SK-N-SH (cell line): ENCODE measurements around the gene TAS2R31. TPM values are rescaled to one million over a fixed set of nuclear protein-coding genes. Genes with fewer than 3 reads are reported as not detected.

Source experiments
- CTCF ChIA-PET: fragments of 300-600, 350-600 bp; formaldehyde crosslinking; extraction: SDS; loops from one replicate; lab custom pipeline; 2021; lab: Yijun Ruan, JAX
- POLR2A ChIA-PET: fragments of 350-600 bp; sonication (Branson Sonifier 250); formaldehyde crosslinking; extraction: SDS; loops from one replicate; lab custom pipeline; 2020; ENCODE audit warnings: antibody characterized with exemption, inconsistent platforms; lab: Yijun Ruan, JAX
- DNase-seq: peaks from one replicate; pipeline ENCODE4 v3.0.0; 2012
- H2AFZ ChIP-seq: fragments of 200-600 bp; sonication (generic); 2 replicates; pipeline ENCODE4 v1.8.1; 2016; ENCODE audit warnings: antibody characterized with exemption, mild to moderate bottlenecking, low read depth
- H3F3A ChIP-seq: fragments of 200-600 bp; sonication (generic); replicated peaks from 2 replicates; pipeline ENCODE3; 2016; ENCODE audit warnings: antibody characterized with exemption, mild to moderate bottlenecking; ENCODE audit not compliant: insufficient read depth
- H3K27ac ChIP-seq, 2 experiments: fragments of 200-500 bp in 1 of 2; fragments of 200-600 bp in 1 of 2; sonication (Bioruptor generic) in 1 of 2; sonication (generic), shearing (Covaris generic) in 1 of 2; 2 replicates each; pipeline versions ENCODE4 v1.5.1 to v1.6.1; 2014 to 2016; ENCODE audit warnings: low read depth in 2 of 2, inconsistent platforms in 1 of 2, low read length in 1 of 2, mild to moderate bottlenecking in 1 of 2, mixed read lengths in 1 of 2
- H3K27me3 ChIP-seq: fragments of 200-600 bp; sonication (generic), shearing (Covaris generic); 2 replicates; pipeline ENCODE4 v1.6.1; 2016; ENCODE audit warnings: mixed run types; ENCODE audit not compliant: insufficient read depth
- H3K36me3 ChIP-seq, 2 experiments: fragments of 200-500 bp in 1 of 2; fragments of 200-600 bp in 1 of 2; sonication (Bioruptor generic) in 1 of 2; sonication (generic) in 1 of 2; replicated peaks in 1 of 2; 2 replicates each; pipeline versions ENCODE3 to v1.5.1; 2014 to 2016; ENCODE audit warnings: low read length in 1 of 2, mild to moderate bottlenecking in 1 of 2; ENCODE audit not compliant: insufficient read depth in 2 of 2, control insufficient read depth in 1 of 2
- H3K4me1 ChIP-seq, 2 experiments: fragments of 200-500 bp in 1 of 2; fragments of 200-600 bp in 1 of 2; sonication (Bioruptor generic) in 1 of 2; sonication (generic), shearing (Covaris generic) in 1 of 2; 2 replicates each; pipeline versions ENCODE4 v1.5.1 to v1.6.1; 2014 to 2016; ENCODE audit warnings: low read depth in 1 of 2, low read length in 1 of 2, mixed run types in 1 of 2; ENCODE audit not compliant: insufficient read depth in 2 of 2, control insufficient read depth in 1 of 2
- H3K4me2 ChIP-seq: fragments of 200-600 bp; sonication (generic), shearing (Covaris generic); 2 replicates; pipeline ENCODE4 v1.6.1; 2017; ENCODE audit warnings: mixed run types
- H3K4me3 ChIP-seq, 2 experiments: fragments of 200-500 bp in 1 of 2; fragments of 200-600 bp in 1 of 2; sonication (Bioruptor generic) in 1 of 2; sonication (generic), shearing (Covaris generic) in 1 of 2; 2 replicates each; pipeline versions ENCODE4 v1.5.1 to v1.8.1; 2014 to 2016; ENCODE audit warnings: low read depth in 2 of 2, inconsistent platforms in 1 of 2, low read length in 1 of 2, mild to moderate bottlenecking in 1 of 2, mixed read lengths in 1 of 2, moderate library complexity in 1 of 2
- H3K79me2 ChIP-seq: fragments of 200-600 bp; sonication (generic); 2 replicates; pipeline ENCODE4 v1.8.1; 2017; ENCODE audit warnings: mild to moderate bottlenecking; ENCODE audit not compliant: insufficient read depth
- H3K9ac ChIP-seq: fragments of 200-600 bp; sonication (generic); 2 replicates; pipeline ENCODE4 v1.6.1; 2017; ENCODE audit warnings: mixed run types
- H3K9me2 ChIP-seq: fragments of 200-600 bp; sonication (generic); 2 replicates; pipeline ENCODE4 v1.6.1; 2017; ENCODE audit warnings: mixed run types
- H3K9me3 ChIP-seq: fragments of 200-600 bp; sonication (generic); 2 replicates; pipeline ENCODE4 v1.6.1; 2017; ENCODE audit warnings: mixed run types, mild to moderate bottlenecking, moderate library complexity
- H4K20me1 ChIP-seq: fragments of 200-600 bp; sonication (generic); 2 replicates; pipeline ENCODE4 v1.6.1; 2017; ENCODE audit warnings: mild to moderate bottlenecking, mixed run types; ENCODE audit not compliant: insufficient read depth
- CHD2 ChIP-seq: fragments of 150-350 bp; IDR thresholded peaks from 2 replicates; pipeline ENCODE4 v1.6.1; 2018; ENCODE audit warnings: low read length; ENCODE audit not compliant: partially characterized antibody
- ELF1 ChIP-seq: IDR thresholded peaks from 2 replicates; pipeline ENCODE4 v1.4.0; 2012
- EP300 ChIP-seq, 2 experiments: IDR thresholded peaks; 2 replicates each; pipeline versions ENCODE4 v1.4.0 to v1.6.1; 2012; ENCODE audit warnings: borderline replicate concordance in 1 of 2, low read depth in 1 of 2, low read length in 1 of 2
- EZH2phosphoT487 ChIP-seq: fragments of 200-600 bp; sonication (generic); IDR thresholded peaks from 2 replicates; pipeline ENCODE4 v1.6.1; 2017; ENCODE audit warnings: low read depth, mixed run types, mild to moderate bottlenecking, antibody characterized with exemption, moderate library complexity, borderline replicate concordance
- FOSL2 ChIP-seq: IDR thresholded peaks from 2 replicates; pipeline ENCODE4 v1.4.0; 2012; ENCODE audit warnings: low read depth, mild to moderate bottlenecking, moderate library complexity, borderline replicate concordance
- FOXJ3 ChIP-seq: sonication (generic); formaldehyde crosslinking; IDR thresholded peaks from 2 replicates; pipeline ENCODE4 v1.5.1; 2020; ENCODE audit warnings: mild to moderate bottlenecking, missing genetic modification reagents
- FOXM1 ChIP-seq: IDR thresholded peaks from 2 replicates; pipeline ENCODE4 v1.4.0; 2012; ENCODE audit warnings: low read depth, mild to moderate bottlenecking
- GABPA ChIP-seq: IDR thresholded peaks from 2 replicates; pipeline ENCODE4 v1.4.0; 2012; ENCODE audit warnings: low read depth, mild to moderate bottlenecking
- GATA2 ChIP-seq: sonication (generic); formaldehyde crosslinking; IDR thresholded peaks from 2 replicates; pipeline ENCODE4 v1.5.0; 2020; ENCODE audit warnings: mild to moderate bottlenecking, missing genetic modification reagents
- JUND ChIP-seq: IDR thresholded peaks from 2 replicates; pipeline ENCODE4 v1.4.0; 2012
- MXI1 ChIP-seq: IDR thresholded peaks from 2 replicates; pipeline ENCODE4 v1.6.1; 2012; ENCODE audit warnings: mild to moderate bottlenecking, low read depth, low read length, improper control_type of control experiment
- NFIC ChIP-seq: IDR thresholded peaks from 2 replicates; pipeline ENCODE4 v1.4.0; 2012; ENCODE audit warnings: borderline replicate concordance
- NRF1 ChIP-seq: IDR thresholded peaks from 2 replicates; pipeline ENCODE4 v1.6.1; 2012; ENCODE audit warnings: low read depth, mild to moderate bottlenecking, low read length
- RXRA ChIP-seq: IDR thresholded peaks from 2 replicates; pipeline ENCODE4 v1.4.0; 2012; ENCODE audit warnings: low read depth, mild to moderate bottlenecking, borderline replicate concordance
- SIN3A ChIP-seq: IDR thresholded peaks from 2 replicates; pipeline ENCODE4 v1.6.1; 2012; ENCODE audit warnings: low read depth, mild to moderate bottlenecking, low read length, moderate library complexity, borderline replicate concordance
- SMC3 ChIP-seq: IDR thresholded peaks from 2 replicates; pipeline ENCODE4 v1.6.1; 2012; ENCODE audit warnings: low read depth, low read length, improper control_type of control experiment
- WGBS: methylation state at CpG from one replicate; pipeline ENCODE4 v1.1.6; 2017; ENCODE audit warnings: low lambda C conversion rate; 5-methylcytosine and 5-hydroxymethylcytosine counted together
- polyA plus RNA-seq, 3 experiments: library from polyadenylated mRNA; depleted of rRNA; stranded (reverse); fragments of >200 nt; gene quantifications; 2 replicates each; pipeline ENCODE4 v1.2.3, GENCODE V29; 2012
- TF ChIP-seq, protein P1 (sequence below): IDR thresholded peaks from 2 replicates; pipeline ENCODE4 v1.4.0; 2012; ENCODE audit warnings: low read depth, borderline replicate concordance
- TF ChIP-seq, protein P2 (sequence below): IDR thresholded peaks from 2 replicates; pipeline ENCODE4 v1.4.0; 2012; ENCODE audit warnings: low read depth, borderline replicate concordance
- TF ChIP-seq, protein P3 (sequence below): fragments of 150-350 bp; IDR thresholded peaks from 2 replicates; pipeline ENCODE4 v1.6.1; 2016; ENCODE audit warnings: mild to moderate bottlenecking, low read depth, low read length

The TAS2R31 gene
- polyA plus RNA-seq, 1 of the 3 experiments (the other 2 are of a cell fraction): 0.16 TPM

DNA sequence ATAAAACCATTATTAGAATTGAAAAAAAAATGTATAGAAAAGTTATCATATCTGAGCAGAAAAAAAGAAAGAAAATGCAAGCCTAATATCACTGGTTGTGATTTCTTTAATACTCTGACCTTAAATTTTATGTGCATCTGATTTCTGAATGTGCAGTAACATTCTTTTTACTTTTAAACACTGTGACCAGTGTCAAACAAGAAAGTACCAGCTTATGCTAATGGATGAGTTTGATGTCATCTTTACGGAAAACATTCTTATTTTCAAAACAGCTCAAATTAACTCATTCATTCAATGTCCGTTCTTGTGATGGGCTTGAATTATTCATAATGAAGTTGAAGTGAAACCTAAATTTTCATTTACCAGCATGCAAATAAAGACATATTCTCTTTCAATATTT, 44.4 kb downstream of the TAS2R31 start, which contains the start of gene TAS2R50:
TSS of gene TAS2R50 (minus strand) at position 101 of the 400 bp plus-strand sequence. CDS start at position 49, 52 bp downstream.
- POLR2A ChIA-PET: no interaction called here

DNA sequence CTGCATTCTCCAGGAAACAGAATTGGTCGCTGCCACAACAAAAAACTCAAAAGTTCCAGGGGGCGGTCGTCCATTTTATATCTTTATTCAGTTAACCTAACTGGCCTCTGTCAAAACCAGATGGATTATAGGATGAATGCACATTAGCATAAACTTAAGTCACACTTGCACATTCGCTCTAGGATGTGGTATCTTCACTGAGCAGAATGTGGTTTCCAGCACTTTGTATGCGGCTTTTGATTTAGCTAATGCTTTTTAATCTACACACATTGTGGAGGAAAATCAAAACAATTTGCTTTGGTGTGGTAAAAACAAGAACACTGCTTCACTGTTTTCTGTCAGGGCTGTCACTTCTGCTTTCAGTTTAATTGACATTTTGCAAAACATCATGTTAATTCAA, 49.0 kb downstream of the TAS2R31 start:
- WGBS: 85% methylated on average over 5 of the region's 5 CpGs
- Histone ChIP-seq H3K27me3 (no peaks in the 10 kb centered on the region), H3K4me1 (peaks cover 0 to 9% of the 10 kb centered on the region in 2 experiments; a peak in 1 of 4 replicates), H3K9me3 (no peaks in the 10 kb centered on the region), H3K9me2 (no peaks in the 10 kb centered on the region), H3K36me3 (peaks cover 0 to 3% of the 10 kb centered on the region in 2 experiments), H2AFZ (no peak overlapping the region), H3K4me2 (no peak overlapping the region), H3K27ac (peak overlapping the region in 1 of 2 experiments; percentile 28; a peak in 1 of 4 replicates), H3K4me3 (no peak overlapping the region), H3F3A (no peaks in the 10 kb centered on the region), H3K9ac (no peak overlapping the region), H3K79me2 (peaks cover 5% of the 10 kb centered on the region; the same call in 1 of the 2 replicates), H4K20me1 (no peaks in the 10 kb centered on the region)
- CTCF ChIA-PET: interaction anchor here (1.0 to 1.2 kb wide), 2 partner anchors 14 to 29 kb away, joined by 3 read pairs; no protein-coding TSS in a partner anchor
- TF ChIP-seq JUND (no peak), CHD2 (no peak), NFIC (no peak), ELF1 (no peak), FOXJ3 (CRISPR knock-in tag) (no peak), GABPA (no peak), MXI1 (no peak), FOXM1 (no peak), FOSL2 (no peak), GATA2 (CRISPR knock-in tag) (no peak)
- TF ChIP-seq, protein P1, sequence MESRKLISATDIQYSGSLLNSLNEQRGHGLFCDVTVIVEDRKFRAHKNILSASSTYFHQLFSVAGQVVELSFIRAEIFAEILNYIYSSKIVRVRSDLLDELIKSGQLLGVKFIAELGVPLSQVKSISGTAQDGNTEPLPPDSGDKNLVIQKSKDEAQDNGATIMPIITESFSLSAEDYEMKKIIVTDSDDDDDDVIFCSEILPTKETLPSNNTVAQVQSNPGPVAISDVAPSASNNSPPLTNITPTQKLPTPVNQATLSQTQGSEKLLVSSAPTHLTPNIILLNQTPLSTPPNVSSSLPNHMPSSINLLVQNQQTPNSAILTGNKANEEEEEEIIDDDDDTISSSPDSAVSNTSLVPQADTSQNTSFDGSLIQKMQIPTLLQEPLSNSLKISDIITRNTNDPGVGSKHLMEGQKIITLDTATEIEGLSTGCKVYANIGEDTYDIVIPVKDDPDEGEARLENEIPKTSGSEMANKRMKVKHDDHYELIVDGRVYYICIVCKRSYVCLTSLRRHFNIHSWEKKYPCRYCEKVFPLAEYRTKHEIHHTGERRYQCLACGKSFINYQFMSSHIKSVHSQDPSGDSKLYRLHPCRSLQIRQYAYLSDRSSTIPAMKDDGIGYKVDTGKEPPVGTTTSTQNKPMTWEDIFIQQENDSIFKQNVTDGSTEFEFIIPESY: no peak
- TF ChIP-seq, protein P2, sequence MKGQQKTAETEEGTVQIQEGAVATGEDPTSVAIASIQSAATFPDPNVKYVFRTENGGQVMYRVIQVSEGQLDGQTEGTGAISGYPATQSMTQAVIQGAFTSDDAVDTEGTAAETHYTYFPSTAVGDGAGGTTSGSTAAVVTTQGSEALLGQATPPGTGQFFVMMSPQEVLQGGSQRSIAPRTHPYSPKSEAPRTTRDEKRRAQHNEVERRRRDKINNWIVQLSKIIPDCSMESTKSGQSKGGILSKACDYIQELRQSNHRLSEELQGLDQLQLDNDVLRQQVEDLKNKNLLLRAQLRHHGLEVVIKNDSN: no peak
- POLR2A ChIA-PET: interaction anchor here (1.1 kb wide), 1 partner anchor 189 kb away, joined by 6 read pairs; the partner anchor contains the start of gene SMIM10L1
- no peak for DNase-seq

More for the DNA sequence above, 44.4 kb downstream of the TAS2R31 start, which contains the start of gene TAS2R50:
- no peak for DNase-seq
- peaks cover 0 to 9% of the 10 kb centered on the region in 2 experiments; a peak in 1 of 4 replicates for H3K4me1 ChIP-seq
- no peak within 1 kb of the TSS for H3K4me3 ChIP-seq
- no peak within 1 kb of the TSS for H2AFZ ChIP-seq
- H4K20me1 ChIP-seq: no peaks in the 10 kb centered on the region
- CTCF ChIA-PET: interaction anchor here (1.3 kb wide), 1 partner anchor 12 kb away, joined by 3 read pairs; the partner anchor contains the start of gene TAS2R20
- 46% methylated on average over 2 of the region's 2 CpGs for WGBS
- H3K9me2 ChIP-seq: no peaks in the 10 kb centered on the region
- no peaks in the 10 kb centered on the region for H3F3A ChIP-seq
- no peaks in the 10 kb centered on the region for H3K27me3 ChIP-seq
- TF ChIP-seq GABPA (no peak), RXRA (no peak), SMC3 (no peak), SIN3A (no peak), NRF1 (no peak), EP300 (IDR thresholded peaks at IDR 0.05; ENCODE audit: borderline replicate concordance in 1 of 2, low read depth in 1 of 2, low read length in 1 of 2) (no peak), FOXJ3 (CRISPR knock-in tag) (no peak), EZH2phosphoT487 (no peak)
- TF ChIP-seq, protein P3, sequence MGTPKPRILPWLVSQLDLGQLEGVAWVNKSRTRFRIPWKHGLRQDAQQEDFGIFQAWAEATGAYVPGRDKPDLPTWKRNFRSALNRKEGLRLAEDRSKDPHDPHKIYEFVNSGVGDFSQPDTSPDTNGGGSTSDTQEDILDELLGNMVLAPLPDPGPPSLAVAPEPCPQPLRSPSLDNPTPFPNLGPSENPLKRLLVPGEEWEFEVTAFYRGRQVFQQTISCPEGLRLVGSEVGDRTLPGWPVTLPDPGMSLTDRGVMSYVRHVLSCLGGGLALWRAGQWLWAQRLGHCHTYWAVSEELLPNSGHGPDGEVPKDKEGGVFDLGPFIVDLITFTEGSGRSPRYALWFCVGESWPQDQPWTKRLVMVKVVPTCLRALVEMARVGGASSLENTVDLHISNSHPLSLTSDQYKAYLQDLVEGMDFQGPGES: no peak
- no peak within 1 kb of the TSS for H3K9ac ChIP-seq
- H3K4me2 ChIP-seq: no peak within 1 kb of the TSS
- no peak within 1 kb of the TSS for H3K27ac ChIP-seq
- H3K79me2 ChIP-seq: no peaks in the 10 kb centered on the region
- H3K9me3 ChIP-seq: 0 out of 2 replicates have a peak, but pooled peaks cover 13% of the 10 kb centered on the region
- H3K36me3 ChIP-seq: peaks cover 6 to 15% of the 10 kb centered on the region in 2 experiments
